Endodermal cell (in vitro differentiated cells): ENCODE results near the gene PDE8B. TPM values are rescaled to one million over a fixed set of nuclear protein-coding genes. Genes with fewer than 3 reads are reported as not detected.

Source experiments
- DNase-seq: peaks from one replicate; pipeline ENCODE4 v3.0.0-alpha.2; 2017
- H3K27ac ChIP-seq: 2 replicates; pipeline ENCODE4 v1.5.1; 2013; ENCODE audit warnings: mild to moderate bottlenecking, low read depth, low read length, moderate library complexity
- H3K27me3 ChIP-seq: 2 replicates; pipeline ENCODE4 v1.6.1; 2013; ENCODE audit warnings: mild to moderate bottlenecking, low read length, moderate library complexity; ENCODE audit not compliant: insufficient read depth, control insufficient read depth, poor library complexity, severe bottlenecking
- H3K36me3 ChIP-seq: 2 replicates; pipeline ENCODE4 v1.7.0; 2013; ENCODE audit warnings: mild to moderate bottlenecking, low read length, moderate library complexity; ENCODE audit not compliant: control insufficient read depth, insufficient read depth
- H3K4me1 ChIP-seq: one replicate; pipeline ENCODE4 v1.7.0; 2013; ENCODE audit warnings: low read length; ENCODE audit not compliant: control insufficient read depth, insufficient read depth
- H3K4me3 ChIP-seq: 2 replicates; pipeline ENCODE4 v1.5.1; 2013; ENCODE audit warnings: mild to moderate bottlenecking, low read length, moderate library complexity
- H3K9ac ChIP-seq: 2 replicates; pipeline ENCODE4 v1.6.1; 2013; ENCODE audit warnings: mild to moderate bottlenecking, low read length, moderate library complexity; ENCODE audit not compliant: poor library complexity, severe bottlenecking; ENCODE audit errors: extremely low read depth
- H3K9me3 ChIP-seq: 2 replicates; pipeline ENCODE4 v1.6.1; 2013; ENCODE audit warnings: mild to moderate bottlenecking, low read length, moderate library complexity; ENCODE audit not compliant: control insufficient read depth
- H3K27ac Mint-ChIP-seq: 2 replicates; pipeline ENCODE4 v1.8.0; 2020; ENCODE audit warnings: mixed read lengths
- H3K27me3 Mint-ChIP-seq: 2 replicates; pipeline ENCODE4 v1.8.0; 2021; ENCODE audit warnings: mild to moderate bottlenecking, mixed read lengths; ENCODE audit not compliant: insufficient read depth
- H3K36me3 Mint-ChIP-seq: 2 replicates; pipeline ENCODE4 v1.8.0; 2020; ENCODE audit warnings: low read depth, mixed read lengths
- H3K4me1 Mint-ChIP-seq: 2 replicates; pipeline ENCODE4 v1.8.0; 2020; ENCODE audit warnings: mixed read lengths
- H3K4me3 Mint-ChIP-seq: 2 replicates; pipeline ENCODE4 v1.8.0; 2020; ENCODE audit warnings: mild to moderate bottlenecking, moderate library complexity, mixed read lengths
- H3K9me3 Mint-ChIP-seq: 2 replicates; pipeline ENCODE4 v1.8.0; 2020; ENCODE audit warnings: mild to moderate bottlenecking, mixed read lengths
- CTCF ChIP-seq: fragments of 200-600 bp; sonication (generic); conservative IDR thresholded peaks from 2 replicates; pipeline ENCODE4 v1.5.0; 2021; ENCODE audit warnings: antibody characterized with exemption, mild to moderate bottlenecking
- WGBS, 2 experiments: methylation state at CpG; one replicate each; pipeline versions ENCODE4 v1.1.5 to v1.1.7; 2013; ENCODE audit warnings: missing lambda C conversion rate in 2 of 2, mixed read lengths in 1 of 2; ENCODE audit not compliant: insufficient coverage in 1 of 2, insufficient read length in 1 of 2; 5-methylcytosine and 5-hydroxymethylcytosine counted together
- long read RNA-seq, 4 experiments: library from polyadenylated mRNA in 2 of 4; library from RNA in 1 of 4; library from capped mRNA in 1 of 4; stranded (forward) in 3 of 4; unstranded in 1 of 4; transcript quantifications; one replicate each; pipeline ENCODE4 v2.0.0, GENCODE V29; 2020 to 2021; ENCODE audit warnings: inconsistent platforms in 1 of 4
- polyA plus RNA-seq, 2 experiments: library from polyadenylated mRNA; stranded (reverse); fragments of 50-300 nt; gene quantifications; one replicate each; pipeline ENCODE4 v1.2.3, GENCODE V29; 2013
- total RNA-seq, 2 donors: library from RNA; stranded (reverse); fragmentation: NEBNext Ultra II Directional in 1 of 2; extraction: Animal tissue kit (Norgen Biotek cat#: 25700) in 1 of 2; gene quantifications; 2 replicates in 1 of 2; 3 replicates in 1 of 2; pipeline ENCODE4 v1.2.1, GENCODE V29; 2021

Gene PDE8B
- under 1 TPM; 0.20 to 0.51 TPM for total RNA-seq
- 0.68 TPM for polyA plus RNA-seq (2013, experiment 1 of 2)
- polyA plus RNA-seq (2013, experiment 2 of 2) = 0.50 TPM
- long read RNA-seq, experiment 1 = 0 reads
- long read RNA-seq, experiment 2, partial matches to known transcripts = 0 of 1 reads
- long read RNA-seq, experiment 2, other reads (novel, unspliced or antisense) = 1 of 1 reads
- long read RNA-seq, experiment 3 = 0 reads
- long read RNA-seq, experiment 4 = 0 reads

- Histone ChIP-seq H3K36me3 (no peaks in the 10 kb centered on the region), H3K9me3 (no peaks in the 10 kb centered on the region), H3K27ac (no peak within 1 kb of the TSS), H3K4me3 (peak within 1 kb of the TSS; percentile 39), H3K27me3 (peaks cover 81% of the 10 kb centered on the region), H3K4me1 (no peaks in the 10 kb centered on the region), H3K9ac (no peak within 1 kb of the TSS)
- Mint-ChIP-seq H3K4me3 (peak within 1 kb of the TSS; percentile 62), H3K27ac (no peak within 1 kb of the TSS), H3K4me1 (peaks cover 10% of the 10 kb centered on the region), H3K36me3 (no peaks in the 10 kb centered on the region), H3K9me3 (no peaks in the 10 kb centered on the region), H3K27me3 (peaks cover 81% of the 10 kb centered on the region)
- WGBS, 2 experiments = 0 to 3% methylated on average over 8 to 110 of the region's 110 CpGs
- DNase-seq = peak; percentile 73
- TF ChIP-seq CTCF = no peak
These were observed at the start of gene PDE8B for GRCh38 chr5:77210091-77210963. TSS of gene PDE8B (plus strand) at chr5:77210680. CDS start at chr5:77210926, 246 bp downstream.

GRCh38 chr5:77163453-77163852 lies 47.0 kb upstream of the PDE8B start:
- DNase-seq = no peak
- Histone ChIP-seq H3K36me3 (no peaks in the 10 kb centered on the region), H3K4me3 (no peak overlapping the region), H3K27ac (no peak overlapping the region), H3K4me1 (peaks cover 8% of the 10 kb centered on the region), H3K27me3 (no peaks in the 10 kb centered on the region), H3K9ac (no peak overlapping the region), H3K9me3 (peaks cover 4% of the 10 kb centered on the region)
- no peak for TF ChIP-seq CTCF
- Mint-ChIP-seq H3K36me3 (no peaks in the 10 kb centered on the region), H3K9me3 (no peaks in the 10 kb centered on the region), H3K4me1 (peaks cover 11% of the 10 kb centered on the region), H3K27ac (no peak overlapping the region), H3K4me3 (no peak overlapping the region), H3K27me3 (no peaks in the 10 kb centered on the region)
- 78% methylated on average over 2 of the region's 2 CpGs; no CpG with 5 or more reads in 1 of the 2 experiments for WGBS, 2 experiments

DNA sequence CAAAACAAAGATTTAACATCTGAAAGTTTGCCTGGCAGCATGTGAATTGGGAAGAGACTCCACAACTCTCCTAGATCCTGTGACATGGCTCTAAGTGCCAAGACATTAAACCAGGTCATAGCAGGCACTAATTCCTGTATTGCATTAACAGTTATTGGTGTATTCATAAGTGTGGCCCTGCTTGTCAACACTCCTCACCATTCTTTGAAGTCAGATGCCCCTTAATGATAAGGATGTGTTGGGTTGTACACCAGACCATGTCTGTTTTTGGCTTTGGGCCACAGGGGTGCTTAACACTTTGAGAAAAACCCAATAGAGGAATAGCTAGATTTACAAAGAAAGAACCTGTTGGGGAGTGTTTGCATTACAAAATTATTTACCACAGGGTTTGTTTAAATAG lies 43.4 kb upstream of the PDE8B start:
- H3K27ac Mint-ChIP-seq = no peak overlapping the region
- no peak overlapping the region for H3K27ac ChIP-seq
- H3K27me3 ChIP-seq = no peaks in the 10 kb centered on the region
- H3K4me3 ChIP-seq = no peak overlapping the region
- H3K36me3 ChIP-seq = no peaks in the 10 kb centered on the region
- no peak overlapping the region for H3K4me3 Mint-ChIP-seq
- H3K4me1 Mint-ChIP-seq = no peaks in the 10 kb centered on the region
- H3K9me3 ChIP-seq = no peaks in the 10 kb centered on the region
- no peak overlapping the region for H3K9ac ChIP-seq
- TF ChIP-seq CTCF = no peak
- no peaks in the 10 kb centered on the region for H3K27me3 Mint-ChIP-seq
- no peaks in the 10 kb centered on the region for H3K4me1 ChIP-seq
- no peaks in the 10 kb centered on the region for H3K36me3 Mint-ChIP-seq
- DNase-seq = no peak
- no peaks in the 10 kb centered on the region for H3K9me3 Mint-ChIP-seq
